GDM1 (cell line): ENCODE data around the gene CHMP4B.

Experiments used
- DNase-seq: peaks from one replicate; lab custom pipeline; 2025; lab: John Stamatoyannopoulos, UW

Gene CHMP4B

GRCh38 chr20:33821270-33821836 is 10.2 kb downstream of the CHMP4B start:
- DNase-seq = no peak

- no peak for DNase-seq
Observed at GRCh38 chr20:33822423-33822822, 11.3 kb downstream of the CHMP4B start.

- DNase-seq = no peak
Observed at GRCh38 chr20:33822991-33823390, 11.8 kb downstream of the CHMP4B start.

GRCh38 chr20:33824852-33825251 is 13.7 kb downstream of the CHMP4B start:
- no peak for DNase-seq

GRCh38 chr20:33825340-33826269 is 14.5 kb downstream of the CHMP4B start:
- no peak for DNase-seq

GRCh38 chr20:33826270-33826897 is 15.2 kb downstream of the CHMP4B start:
- DNase-seq = no peak

GRCh38 chr20:33827109-33827508 is 16.0 kb downstream of the CHMP4B start:
- DNase-seq = no peak

GRCh38 chr20:33827634-33828325 is 16.6 kb downstream of the CHMP4B start:
- DNase-seq = no peak

GRCh38 chr20:33828326-33828844 is 17.2 kb downstream of the CHMP4B start:
- no peak for DNase-seq

- DNase-seq = no peak
Observed at GRCh38 chr20:33828967-33829560, 17.9 kb downstream of the CHMP4B start.

GRCh38 chr20:33829636-33830035 is 18.5 kb downstream of the CHMP4B start:
- no peak for DNase-seq

- no peak for DNase-seq
Observed at GRCh38 chr20:33830371-33830770, 19.2 kb downstream of the CHMP4B start.

- DNase-seq = no peak
Observed at GRCh38 chr20:33832103-33832804, 21.1 kb downstream of the CHMP4B start.

GRCh38 chr20:33833333-33833732 is 22.2 kb downstream of the CHMP4B start:
- no peak for DNase-seq

- no peak for DNase-seq
Observed at GRCh38 chr20:33835615-33836172, 24.5 kb downstream of the CHMP4B start.

- DNase-seq = no peak
Observed at GRCh38 chr20:33836277-33836676, 25.1 kb downstream of the CHMP4B start.

GRCh38 chr20:33837096-33837830 is 26.1 kb downstream of the CHMP4B start:
- no peak for DNase-seq

GRCh38 chr20:33838035-33838864 is 27.1 kb downstream of the CHMP4B start:
- DNase-seq = no peak

- no peak for DNase-seq
Observed at GRCh38 chr20:33839591-33839990, 28.4 kb downstream of the CHMP4B start.
